ENCODE data around the gene TFIP11.
A peak's percentile ranks its signal among the peaks of the same experiment; 100 is the strongest.

The TFIP11 gene

GRCh38 chr22:26476705-26477340 is 35.5 kb downstream of the TFIP11 start:
- Histone ChIP-seq H3K36me3 (ENCODE audit: control insufficient read depth, insufficient read depth, low read length, severe bottlenecking) (peaks cover 31% of the 10 kb centered on the region), H3K9me3 (ENCODE audit: control insufficient read depth, low read length) (no peaks in the 10 kb centered on the region), H3K27me3 (replicated peaks; ENCODE audit: control insufficient read depth, insufficient read depth, low read length) (no peaks in the 10 kb centered on the region), H3K9ac (ENCODE audit: low read length) (no peak overlapping the region), H3K4me1 (ENCODE audit: control insufficient read depth, insufficient read depth, low read length) (no peaks in the 10 kb centered on the region), H3K4me3 (ENCODE audit: low read length) (no peak overlapping the region)
- peak; percentile 47 for DNase-seq (ENCODE audit: low read depth)

DNA sequence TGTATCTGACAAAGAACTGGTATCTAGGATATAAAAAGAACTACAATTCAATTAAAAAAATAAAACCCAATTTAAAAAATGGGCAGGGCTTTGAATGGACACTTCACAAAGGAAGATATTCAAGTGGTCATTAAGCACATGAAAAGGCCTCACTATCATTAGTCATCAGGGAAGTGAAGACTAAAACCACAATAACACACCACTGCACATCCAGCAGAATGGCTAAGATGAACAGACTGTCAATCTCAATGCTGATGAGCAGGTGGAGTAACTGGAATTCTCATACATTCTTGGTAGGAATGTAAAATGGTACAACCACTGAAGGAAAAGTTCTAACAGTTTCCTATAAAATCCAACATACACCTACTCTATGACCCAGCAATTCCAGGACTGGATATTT is 37.6 kb downstream of the TFIP11 start:
- H3K9ac ChIP-seq (ENCODE audit: low read length), result no peak overlapping the region
- no peaks in the 10 kb centered on the region for H3K27me3 ChIP-seq (replicated peaks; ENCODE audit: control insufficient read depth, insufficient read depth, low read length)
- no peak overlapping the region for H3K4me3 ChIP-seq (ENCODE audit: low read length)
- no peaks in the 10 kb centered on the region for H3K9me3 ChIP-seq (ENCODE audit: control insufficient read depth, low read length)
- DNase-seq (ENCODE audit: low read depth), result no peak
- H3K36me3 ChIP-seq (ENCODE audit: control insufficient read depth, insufficient read depth, low read length, severe bottlenecking), result peaks cover 53% of the 10 kb centered on the region
- peaks cover 7% of the 10 kb centered on the region for H3K4me1 ChIP-seq (ENCODE audit: control insufficient read depth, insufficient read depth, low read length)

DNA sequence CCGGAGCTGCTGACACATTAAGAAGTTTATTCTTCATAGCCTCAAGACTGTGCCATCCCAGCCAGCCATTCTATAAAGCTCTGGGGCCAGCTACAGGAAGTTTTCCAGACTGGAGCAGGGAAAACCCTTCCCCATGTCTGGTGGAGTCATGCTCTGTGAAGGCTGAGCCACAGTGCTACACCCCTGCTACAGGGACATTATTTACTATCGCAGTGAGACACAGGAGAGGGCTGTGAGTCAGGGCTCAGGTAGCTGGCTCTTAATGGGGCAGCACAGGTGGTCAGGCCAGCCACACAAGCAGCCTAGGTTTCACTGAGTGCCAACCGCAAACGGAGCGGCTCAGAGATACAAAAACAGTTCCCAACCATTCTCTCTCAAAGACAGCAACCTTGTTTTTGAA is 40.8 kb downstream of the TFIP11 start:
- no peak overlapping the region for H3K9ac ChIP-seq (ENCODE audit: low read length)
- DNase-seq (ENCODE audit: low read depth), result peak; percentile 29
- H3K4me1 ChIP-seq (ENCODE audit: control insufficient read depth, insufficient read depth, low read length), result peaks cover 7% of the 10 kb centered on the region
- no peaks in the 10 kb centered on the region for H3K27me3 ChIP-seq (replicated peaks; ENCODE audit: control insufficient read depth, insufficient read depth, low read length)
- H3K4me3 ChIP-seq (ENCODE audit: low read length), result no peak overlapping the region
- peaks cover 66% of the 10 kb centered on the region for H3K36me3 ChIP-seq (ENCODE audit: control insufficient read depth, insufficient read depth, low read length, severe bottlenecking)
- no peaks in the 10 kb centered on the region for H3K9me3 ChIP-seq (ENCODE audit: control insufficient read depth, low read length)

GRCh38 chr22:26470807-26471206 is 41.5 kb downstream of the TFIP11 start:
- Histone ChIP-seq H3K9ac (ENCODE audit: low read length) (no peak overlapping the region), H3K27me3 (replicated peaks; ENCODE audit: control insufficient read depth, insufficient read depth, low read length) (no peaks in the 10 kb centered on the region), H3K4me3 (ENCODE audit: low read length) (no peak overlapping the region), H3K36me3 (ENCODE audit: control insufficient read depth, insufficient read depth, low read length, severe bottlenecking) (peaks cover 66% of the 10 kb centered on the region), H3K4me1 (ENCODE audit: control insufficient read depth, insufficient read depth, low read length) (peaks cover 7% of the 10 kb centered on the region), H3K9me3 (ENCODE audit: control insufficient read depth, low read length) (no peaks in the 10 kb centered on the region)
- DNase-seq (ENCODE audit: low read depth), result no peak

DNA sequence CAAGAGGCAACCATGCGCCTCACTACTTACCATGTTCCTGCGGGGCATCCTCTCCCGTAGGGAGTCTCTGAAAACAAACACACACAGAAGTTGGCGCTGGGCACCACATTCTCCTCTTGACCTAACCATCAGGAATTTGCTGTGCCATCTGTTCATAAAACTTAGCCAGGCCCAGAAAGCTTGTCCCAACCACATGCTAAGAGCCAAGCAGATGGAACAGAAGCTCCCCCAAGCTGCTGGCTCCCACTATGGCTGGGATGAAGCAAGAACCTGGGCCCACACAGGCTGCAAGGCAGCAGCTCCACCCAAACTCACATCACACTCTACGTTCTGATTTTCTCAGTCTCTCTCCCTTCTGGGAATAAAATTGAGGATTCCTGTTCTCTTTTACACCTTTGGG is 46.1 kb downstream of the TFIP11 start:
- DNase-seq (ENCODE audit: low read depth), result no peak
- Histone ChIP-seq H3K9me3 (ENCODE audit: control insufficient read depth, low read length) (no peaks in the 10 kb centered on the region), H3K36me3 (ENCODE audit: control insufficient read depth, insufficient read depth, low read length, severe bottlenecking) (peaks cover 82% of the 10 kb centered on the region), H3K27me3 (replicated peaks; ENCODE audit: control insufficient read depth, insufficient read depth, low read length) (no peaks in the 10 kb centered on the region), H3K4me1 (ENCODE audit: control insufficient read depth, insufficient read depth, low read length) (peaks cover 16% of the 10 kb centered on the region), H3K4me3 (ENCODE audit: low read length) (no peak overlapping the region), H3K9ac (ENCODE audit: low read length) (no peak overlapping the region)

DNA sequence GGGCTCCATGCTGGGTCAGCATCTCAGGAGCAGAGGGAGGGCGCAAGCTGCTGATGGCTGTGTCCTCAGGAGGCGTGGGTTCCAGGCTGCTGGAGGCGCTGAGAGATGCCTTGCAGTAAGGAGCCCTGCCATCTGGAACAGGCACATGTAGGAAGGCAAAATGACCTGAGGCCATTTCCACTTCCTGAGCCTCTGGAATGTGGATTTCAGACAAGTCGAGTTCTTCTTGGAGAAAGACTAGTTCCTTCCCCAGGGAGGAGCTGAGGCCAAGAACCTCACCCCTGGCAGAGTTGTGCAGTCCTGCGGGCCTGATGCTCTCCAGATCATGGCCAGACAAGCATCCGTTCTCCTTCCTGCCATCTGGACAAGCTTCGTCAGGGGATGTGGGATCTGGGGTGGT is 48.0 kb downstream of the TFIP11 start:
- no peak overlapping the region for H3K9ac ChIP-seq (ENCODE audit: low read length)
- H3K36me3 ChIP-seq (ENCODE audit: control insufficient read depth, insufficient read depth, low read length, severe bottlenecking), result peaks cover 66% of the 10 kb centered on the region
- no peak overlapping the region for H3K4me3 ChIP-seq (ENCODE audit: low read length)
- H3K9me3 ChIP-seq (ENCODE audit: control insufficient read depth, low read length), result no peaks in the 10 kb centered on the region
- DNase-seq (ENCODE audit: low read depth), result peak; percentile 45
- peaks cover 25% of the 10 kb centered on the region for H3K4me1 ChIP-seq (ENCODE audit: control insufficient read depth, insufficient read depth, low read length)
- no peaks in the 10 kb centered on the region for H3K27me3 ChIP-seq (replicated peaks; ENCODE audit: control insufficient read depth, insufficient read depth, low read length)

GRCh38 chr22:26463688-26464087 is 48.6 kb downstream of the TFIP11 start:
- Histone ChIP-seq H3K9ac (ENCODE audit: low read length) (no peak overlapping the region), H3K4me1 (ENCODE audit: control insufficient read depth, insufficient read depth, low read length) (peaks cover 25% of the 10 kb centered on the region), H3K27me3 (replicated peaks; ENCODE audit: control insufficient read depth, insufficient read depth, low read length) (no peaks in the 10 kb centered on the region), H3K4me3 (ENCODE audit: low read length) (no peak overlapping the region), H3K9me3 (ENCODE audit: control insufficient read depth, low read length) (no peaks in the 10 kb centered on the region), H3K36me3 (ENCODE audit: control insufficient read depth, insufficient read depth, low read length, severe bottlenecking) (peaks cover 65% of the 10 kb centered on the region)
- DNase-seq (ENCODE audit: low read depth), result no peak

- peaks cover 63% of the 10 kb centered on the region for H3K36me3 ChIP-seq (ENCODE audit: control insufficient read depth, insufficient read depth, low read length, severe bottlenecking)
- no peak overlapping the region for H3K4me3 ChIP-seq (ENCODE audit: low read length)
- H3K9ac ChIP-seq (ENCODE audit: low read length), result no peak overlapping the region
- no peaks in the 10 kb centered on the region for H3K27me3 ChIP-seq (replicated peaks; ENCODE audit: control insufficient read depth, insufficient read depth, low read length)
- DNase-seq (ENCODE audit: low read depth), result no peak
- H3K9me3 ChIP-seq (ENCODE audit: control insufficient read depth, low read length), result no peaks in the 10 kb centered on the region
- peaks cover 25% of the 10 kb centered on the region for H3K4me1 ChIP-seq (ENCODE audit: control insufficient read depth, insufficient read depth, low read length)
Measured at GRCh38 chr22:26463101-26463661, 49.1 kb downstream of the TFIP11 start.

DNA sequence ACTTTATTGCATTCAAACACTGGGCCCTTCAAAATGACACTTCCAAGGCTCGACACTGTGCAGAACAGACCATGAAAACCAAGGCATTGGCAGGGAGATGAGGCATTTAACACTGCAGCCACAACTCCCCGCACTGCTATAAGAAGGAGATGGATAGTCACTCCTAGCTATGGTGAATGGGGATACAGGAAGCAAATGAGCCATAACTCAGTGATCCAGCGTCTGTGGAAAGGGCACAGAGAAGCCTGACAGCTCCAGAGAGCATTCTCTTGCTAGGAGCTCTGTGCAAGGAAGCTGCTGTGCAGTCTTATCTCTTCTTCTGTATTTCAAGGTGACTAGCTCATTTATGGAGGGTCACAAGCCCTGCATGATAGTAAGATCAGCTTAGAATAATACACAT is 49.6 kb downstream of the TFIP11 start:
- DNase-seq (ENCODE audit: low read depth), result no peak
- Histone ChIP-seq H3K36me3 (ENCODE audit: control insufficient read depth, insufficient read depth, low read length, severe bottlenecking) (peaks cover 65% of the 10 kb centered on the region), H3K9me3 (ENCODE audit: control insufficient read depth, low read length) (no peaks in the 10 kb centered on the region), H3K4me3 (ENCODE audit: low read length) (no peak overlapping the region), H3K9ac (ENCODE audit: low read length) (no peak overlapping the region), H3K4me1 (ENCODE audit: control insufficient read depth, insufficient read depth, low read length) (peaks cover 25% of the 10 kb centered on the region), H3K27me3 (replicated peaks; ENCODE audit: control insufficient read depth, insufficient read depth, low read length) (no peaks in the 10 kb centered on the region)

DNA sequence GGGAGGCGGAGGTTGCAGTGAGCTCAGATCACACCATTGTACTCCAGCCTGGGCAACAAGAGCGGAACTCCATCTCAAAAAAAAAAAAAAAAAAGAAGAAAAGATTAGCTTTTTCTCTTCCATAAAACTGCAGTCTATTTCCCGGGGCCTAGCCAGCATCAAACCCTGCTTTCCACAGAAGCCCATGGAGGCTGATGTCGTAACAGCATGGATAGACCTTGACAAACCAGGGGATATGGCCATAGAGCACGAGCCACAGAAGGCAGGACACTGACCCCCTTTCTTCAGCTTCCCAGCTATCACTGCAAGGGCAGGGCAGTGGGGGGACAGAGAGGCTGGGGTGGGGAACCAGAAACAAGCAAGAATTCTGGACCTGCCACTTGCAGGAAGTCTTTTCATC is 50.2 kb downstream of the TFIP11 start:
- peaks cover 63% of the 10 kb centered on the region for H3K36me3 ChIP-seq (ENCODE audit: control insufficient read depth, insufficient read depth, low read length, severe bottlenecking)
- no peak overlapping the region for H3K9ac ChIP-seq (ENCODE audit: low read length)
- H3K4me3 ChIP-seq (ENCODE audit: low read length), result no peak overlapping the region
- no peaks in the 10 kb centered on the region for H3K27me3 ChIP-seq (replicated peaks; ENCODE audit: control insufficient read depth, insufficient read depth, low read length)
- no peak for DNase-seq (ENCODE audit: low read depth)
- H3K4me1 ChIP-seq (ENCODE audit: control insufficient read depth, insufficient read depth, low read length), result peaks cover 25% of the 10 kb centered on the region
- no peaks in the 10 kb centered on the region for H3K9me3 ChIP-seq (ENCODE audit: control insufficient read depth, low read length)

DNA sequence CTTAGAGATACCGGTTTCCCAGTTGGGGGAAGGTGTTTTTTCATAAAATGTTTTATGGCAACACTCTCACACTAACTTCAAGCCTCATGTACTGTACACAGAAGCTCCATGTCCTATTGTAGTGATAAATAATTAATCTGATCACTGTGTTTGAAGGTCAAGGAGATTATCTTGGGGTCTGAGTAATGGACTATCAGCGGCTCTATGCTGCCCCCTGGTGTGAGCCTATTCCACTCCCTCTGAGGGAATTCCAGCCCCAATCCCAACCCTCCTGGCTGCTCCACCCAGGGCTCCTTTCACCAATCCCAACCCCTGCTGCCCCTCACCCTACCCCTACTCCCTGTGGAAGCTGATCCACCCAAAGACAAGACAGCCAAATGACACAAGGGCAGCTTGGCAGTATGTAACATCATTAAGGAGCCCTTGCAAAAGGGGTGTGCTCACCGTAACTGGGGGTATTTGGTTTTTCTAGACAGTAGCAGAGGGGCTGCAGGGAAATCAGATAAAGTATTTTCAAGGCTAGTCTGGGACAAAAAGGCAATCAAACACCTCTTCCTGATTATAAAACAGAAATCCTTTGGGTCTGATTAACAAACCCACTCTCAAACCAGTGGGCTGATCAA is 51.0 kb downstream of the TFIP11 start:
- peaks cover 62% of the 10 kb centered on the region for H3K36me3 ChIP-seq (ENCODE audit: control insufficient read depth, insufficient read depth, low read length, severe bottlenecking)
- DNase-seq (ENCODE audit: low read depth), result peak; percentile 76

More for the DNA sequence above, 51.0 kb downstream of the TFIP11 start:
- Histone ChIP-seq H3K9me3 (ENCODE audit: control insufficient read depth, low read length) (no peaks in the 10 kb centered on the region), H3K4me1 (ENCODE audit: control insufficient read depth, insufficient read depth, low read length) (peaks cover 25% of the 10 kb centered on the region), H3K9ac (ENCODE audit: low read length) (peak overlapping the region; percentile 3), H3K27me3 (replicated peaks; ENCODE audit: control insufficient read depth, insufficient read depth, low read length) (no peaks in the 10 kb centered on the region), H3K4me3 (ENCODE audit: low read length) (no peak overlapping the region)
